ENCODE data around the gene DSG1.
"Not testable (repeated sequence)": the region's sequence is repeated elsewhere in the genome, so short reads cannot be mapped to it uniquely, and the experiment has no call there.

DSG1 gene

DNA sequence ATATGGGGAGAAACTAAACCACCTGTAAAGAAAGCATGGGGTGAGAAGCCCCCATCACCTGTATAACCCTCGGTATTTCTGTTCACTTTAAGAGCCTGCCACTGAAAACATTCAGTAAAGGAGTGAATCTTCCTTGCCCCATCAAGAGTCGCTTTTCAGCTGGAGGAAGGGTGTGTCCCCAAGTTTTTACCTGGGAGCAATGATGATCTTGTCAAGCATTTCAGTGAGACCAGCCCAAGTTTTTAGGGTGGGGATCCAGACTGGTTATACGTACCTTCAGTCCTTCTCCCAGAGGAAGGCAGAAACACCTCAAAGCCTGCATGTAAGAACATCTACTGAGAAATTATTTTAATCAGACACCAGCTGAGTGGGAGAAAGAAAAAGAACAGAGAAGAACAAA, at the start of gene DSG1:
Gene DSG1 (plus strand): TSS at position 301 of the 400 bp plus-strand sequence. CDS start 141 bp downstream, outside the sequence.
- DNase-seq = no peak

DNA sequence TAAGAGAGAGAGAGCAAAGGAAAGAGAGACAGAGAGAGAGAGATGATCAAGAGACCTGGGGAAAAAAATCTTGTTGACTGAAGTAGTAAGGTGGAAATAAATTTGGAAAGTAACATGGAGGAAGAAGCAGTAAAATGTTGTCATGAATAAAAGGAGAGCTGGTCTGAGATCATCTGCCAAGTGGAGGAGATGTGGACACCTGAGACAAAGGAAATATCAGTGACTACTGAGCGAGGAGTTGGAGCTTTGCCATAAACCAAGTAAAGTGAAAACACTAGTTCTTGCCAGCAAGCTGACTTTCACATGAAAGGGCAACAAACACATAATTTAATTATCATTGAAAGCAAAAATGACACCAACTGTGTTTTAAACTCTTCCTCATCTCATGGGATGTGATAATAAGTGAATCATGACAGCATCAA, 49.0 kb upstream of the DSG1 start:
- peak; percentile 54 for DNase-seq

DNA sequence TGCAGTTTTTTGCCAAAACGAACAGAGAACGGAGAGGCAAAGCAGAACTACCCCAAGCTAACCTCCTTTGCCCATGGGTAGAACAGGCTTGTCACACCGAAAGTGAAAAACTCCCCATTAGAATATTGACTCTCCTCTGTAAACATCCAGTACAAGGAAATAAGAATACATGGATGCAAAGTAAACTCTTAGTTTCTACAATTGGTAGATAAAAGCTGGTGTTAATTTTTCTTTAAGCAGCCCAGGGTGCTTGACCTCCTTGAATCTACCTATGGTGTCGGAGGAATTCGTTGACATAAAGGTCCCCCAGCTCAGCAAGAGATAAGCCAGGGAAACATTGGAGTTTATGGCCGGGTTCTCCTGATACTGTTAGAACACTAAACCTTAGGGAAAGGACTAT, 48.4 kb upstream of the DSG1 start:
- DNase-seq = no peak

DNA sequence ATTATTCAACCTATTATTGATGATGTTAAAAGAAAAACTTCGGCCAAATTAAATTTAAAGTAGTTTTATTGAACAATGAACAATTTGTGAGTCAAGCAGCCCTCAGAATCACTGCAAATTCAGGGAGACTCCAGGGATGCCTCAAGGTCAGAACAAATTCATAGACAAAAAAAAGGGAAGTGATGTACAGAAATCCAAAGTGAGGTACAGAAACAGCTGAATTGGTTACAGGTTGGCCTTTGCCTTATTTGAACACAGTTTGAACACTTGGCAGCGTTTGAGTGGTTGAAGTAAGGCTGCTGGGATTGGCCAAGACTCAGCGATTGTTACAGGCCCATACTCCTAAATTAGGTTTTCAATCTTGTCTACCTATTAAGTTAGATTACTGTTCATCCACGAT, 47.4 kb upstream of the DSG1 start:
- DNase-seq = no peak

DNA sequence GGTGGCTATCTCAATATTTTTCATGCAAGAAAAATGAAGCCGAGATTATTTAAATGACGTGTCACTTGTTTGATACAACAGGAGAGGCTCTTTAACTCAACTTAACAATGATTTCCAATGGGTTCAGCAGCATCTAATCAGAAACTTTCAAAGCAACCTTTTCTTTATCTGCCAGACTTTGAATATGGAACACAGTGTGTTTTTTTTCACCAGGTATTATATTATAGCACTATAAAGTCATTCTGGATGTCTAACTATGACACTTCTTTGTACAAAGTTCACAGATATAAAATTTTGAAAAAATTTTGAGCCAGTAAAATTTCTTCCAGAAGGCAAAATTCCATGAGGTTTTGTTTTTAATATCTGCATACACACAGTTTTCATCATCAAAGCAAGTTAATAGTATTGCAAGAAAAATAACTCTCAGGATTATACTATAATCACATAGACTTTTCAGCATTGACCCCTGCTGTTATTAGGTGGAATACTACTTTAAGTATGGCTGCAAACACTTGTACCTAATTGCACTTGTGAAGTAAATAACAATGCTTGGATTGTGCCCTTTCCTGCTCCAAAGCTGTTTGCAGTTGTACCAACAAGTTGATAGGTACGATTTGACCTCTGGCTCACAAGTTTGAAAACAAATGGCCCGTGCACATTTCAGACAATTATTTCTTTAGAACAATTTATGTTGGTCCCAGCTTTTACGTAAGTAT, 44.0 kb upstream of the DSG1 start:
- peak; percentile 74 for DNase-seq

DNA sequence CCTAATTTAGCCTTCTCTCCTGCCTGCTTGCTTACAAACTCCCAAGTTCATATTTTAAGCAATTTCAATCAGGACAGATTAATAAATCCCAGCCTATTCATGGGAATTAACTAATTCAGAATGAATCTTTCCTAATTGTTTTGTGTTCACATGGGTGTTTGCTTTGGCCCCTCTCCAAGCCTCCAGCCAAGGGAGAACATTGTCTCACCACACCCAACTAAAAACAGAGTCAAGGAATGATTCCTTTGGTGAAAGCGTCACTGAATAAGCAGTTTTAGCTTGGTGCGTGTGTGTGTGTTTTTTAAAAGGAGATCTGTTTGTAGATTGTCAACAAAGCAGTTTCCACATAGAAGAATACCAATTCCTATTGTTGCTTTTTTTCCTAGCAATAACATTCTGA, 43.0 kb upstream of the DSG1 start:
- DNase-seq = no peak

DNA sequence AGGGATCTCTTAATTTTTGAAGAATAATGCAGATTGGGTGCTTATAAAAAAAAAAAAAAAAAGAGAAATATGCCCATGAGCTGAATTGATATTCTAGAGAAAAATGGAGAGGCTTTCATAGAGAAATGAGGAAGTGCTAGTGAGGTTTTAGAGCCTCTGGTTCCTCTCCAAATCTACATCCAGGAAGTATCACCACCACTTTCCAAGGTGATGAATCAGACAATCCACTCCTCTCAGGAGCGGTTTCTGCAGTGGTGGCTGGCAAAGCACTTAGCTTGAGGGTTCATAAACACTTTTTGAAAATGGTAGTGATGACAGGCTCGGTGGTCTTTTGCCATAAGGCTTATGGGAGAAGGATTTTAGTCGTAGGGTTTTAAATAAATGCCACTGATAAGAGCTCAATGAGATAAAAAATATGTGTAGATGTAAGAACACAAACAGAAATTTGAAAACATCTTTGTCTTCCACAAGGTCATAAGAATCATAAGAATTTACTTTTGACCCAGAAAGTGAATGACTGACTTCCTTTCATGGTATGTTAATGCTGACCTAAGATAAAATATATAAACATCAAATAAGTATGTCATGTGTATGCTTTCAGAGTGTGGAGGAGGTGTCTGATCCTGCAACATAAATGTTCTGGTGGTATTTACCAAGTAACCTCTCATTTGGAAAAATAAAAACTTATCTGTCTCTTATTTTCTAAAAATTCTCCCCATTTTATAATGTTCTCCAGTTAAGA, 42.1 kb upstream of the DSG1 start:
- peak; percentile 39 for DNase-seq

DNA sequence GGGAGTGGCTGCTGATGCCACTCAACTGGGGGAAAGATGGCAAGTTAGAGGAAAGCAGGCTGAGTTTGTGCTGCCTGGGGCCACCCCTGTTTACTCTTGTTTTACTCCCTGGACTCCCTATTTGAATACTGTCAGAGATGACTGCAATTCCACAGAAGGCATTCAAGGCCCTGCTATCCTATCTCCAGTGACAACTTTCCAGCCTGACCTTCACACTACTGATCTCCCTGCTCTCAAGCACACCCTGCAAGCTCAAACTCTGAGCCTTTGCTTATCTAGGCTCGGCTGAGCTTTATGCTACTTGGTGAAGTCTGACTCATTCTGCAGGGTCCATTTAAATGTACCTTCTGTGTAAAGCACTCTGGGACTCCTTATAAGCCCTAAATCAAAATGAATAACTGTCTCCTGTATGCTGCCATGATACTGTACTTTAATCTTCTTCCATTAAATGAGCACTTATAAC, 39.3 kb upstream of the DSG1 start:
- no peak for DNase-seq

DNA sequence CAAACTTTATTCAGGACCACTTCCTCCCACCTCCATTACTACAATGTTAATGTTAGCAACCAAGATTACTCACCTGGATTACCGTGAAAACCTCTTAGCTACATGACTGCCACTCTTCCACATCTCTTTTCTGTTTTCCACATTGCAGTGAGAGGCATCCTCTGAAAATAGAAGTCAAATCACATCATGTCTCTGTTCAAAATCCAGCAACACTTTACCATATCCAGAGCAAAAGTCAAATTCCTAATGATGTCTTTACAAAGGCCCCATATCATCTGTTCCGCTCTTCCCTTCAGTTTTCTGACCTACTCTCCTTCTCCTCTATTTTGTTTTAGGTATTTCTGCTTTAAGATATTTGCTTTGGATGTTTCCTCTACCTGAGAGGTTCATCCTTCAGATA, 37.5 kb upstream of the DSG1 start:
- no peak for DNase-seq

DNA sequence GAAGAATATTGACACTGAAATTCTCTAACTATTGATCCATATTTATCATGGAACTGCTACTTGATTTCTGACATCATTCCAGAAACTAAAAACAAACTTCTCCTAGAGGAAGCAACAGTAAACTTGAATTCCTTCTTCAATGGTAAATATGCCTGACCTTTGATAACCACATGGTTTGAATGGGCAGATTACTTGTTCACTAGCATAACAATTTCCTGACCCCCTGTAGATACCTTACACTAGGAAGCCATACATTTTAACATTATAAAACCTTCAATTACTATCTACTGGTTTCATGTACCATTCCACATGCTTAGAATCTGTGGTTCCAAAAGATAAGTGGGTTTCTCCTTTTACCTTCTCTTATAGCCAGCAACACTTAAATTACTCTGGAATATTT, 36.5 kb upstream of the DSG1 start:
- DNase-seq = no peak

DNA sequence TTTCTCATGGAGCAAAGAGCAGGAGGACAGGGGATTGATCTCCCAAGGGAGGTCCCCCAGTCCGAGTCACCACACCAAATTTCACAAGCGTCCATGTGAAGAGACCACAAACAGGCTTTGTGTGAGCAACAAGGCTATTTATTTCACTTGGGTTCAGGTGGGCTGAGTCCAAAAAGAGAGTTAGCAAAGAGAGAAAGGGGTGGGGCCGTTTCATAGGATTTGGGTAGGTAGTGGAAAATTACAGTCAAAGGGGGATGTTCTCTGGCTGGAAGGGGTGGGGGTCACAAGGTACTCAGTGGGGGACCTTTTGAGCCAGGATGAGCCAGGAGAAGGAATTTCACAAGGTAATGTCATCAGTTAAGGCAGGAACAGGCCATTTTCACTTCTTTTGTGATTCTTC, 28.5 kb upstream of the DSG1 start:
- DNase-seq = not testable (repeated sequence)

DNA sequence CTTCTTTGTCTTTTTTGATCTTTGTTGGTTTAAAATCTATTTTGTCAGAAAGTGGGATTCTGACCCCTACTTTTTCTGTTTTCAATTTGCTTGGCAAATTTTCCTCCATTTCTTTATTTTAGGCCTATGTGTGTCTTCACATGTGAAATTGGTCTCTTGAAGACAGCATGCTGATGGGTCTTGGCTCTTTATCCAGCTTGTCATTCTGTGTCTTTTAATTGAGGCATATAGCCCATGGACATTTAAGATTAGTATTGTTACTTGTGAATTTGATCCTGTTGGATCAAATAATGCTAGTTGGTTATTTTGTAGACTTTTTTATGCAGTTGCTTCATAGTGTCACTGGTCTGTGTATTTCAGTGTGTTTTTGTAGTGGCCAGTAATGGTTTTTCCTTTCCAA, 26.3 kb upstream of the DSG1 start:
- DNase-seq = no peak

DNA sequence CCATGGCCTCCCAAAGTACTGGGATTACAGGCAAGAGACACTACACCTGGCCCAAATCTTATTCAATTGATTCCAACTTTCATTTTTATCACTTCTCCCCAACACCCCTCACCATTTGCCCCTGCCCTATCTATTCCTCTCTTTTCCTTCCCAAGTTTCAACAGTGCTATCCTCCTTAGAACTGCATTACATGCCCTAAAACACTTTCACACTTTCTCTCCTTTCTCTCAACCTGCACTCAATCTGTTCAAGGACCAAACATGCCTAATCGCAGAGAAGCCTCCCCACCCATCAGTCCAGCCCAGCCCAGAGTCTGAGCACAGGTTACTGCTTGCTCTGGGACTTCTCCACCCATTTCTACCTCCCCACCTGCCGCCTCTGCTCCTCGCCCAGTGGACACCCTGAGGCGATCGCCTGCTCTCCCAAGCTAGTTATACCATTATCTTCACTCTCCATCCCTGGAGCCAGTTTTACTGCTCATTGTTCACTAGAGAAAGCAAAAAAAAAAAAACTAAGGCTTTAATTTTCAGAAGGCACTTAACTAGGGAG, 23.7 kb upstream of the DSG1 start:
- no peak for DNase-seq

DNA sequence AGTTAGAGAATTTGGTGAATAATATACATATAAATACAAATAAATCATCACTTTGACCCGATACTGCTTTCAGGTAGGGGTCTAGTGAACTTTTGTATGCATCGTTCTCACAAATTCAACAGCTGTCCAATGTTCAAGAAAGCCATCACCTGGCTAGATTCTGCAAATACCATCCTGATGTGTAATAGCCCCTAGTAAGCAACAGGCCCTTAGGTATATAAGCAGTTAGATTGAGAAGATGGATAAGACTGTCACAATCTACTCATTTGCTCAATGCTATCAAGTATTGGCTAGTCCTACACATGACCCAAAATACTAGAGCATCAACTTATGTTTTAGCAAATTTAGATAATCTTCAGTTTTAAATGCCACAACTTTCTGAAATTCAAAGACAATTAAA, 20.7 kb upstream of the DSG1 start:
- DNase-seq = no peak

DNA sequence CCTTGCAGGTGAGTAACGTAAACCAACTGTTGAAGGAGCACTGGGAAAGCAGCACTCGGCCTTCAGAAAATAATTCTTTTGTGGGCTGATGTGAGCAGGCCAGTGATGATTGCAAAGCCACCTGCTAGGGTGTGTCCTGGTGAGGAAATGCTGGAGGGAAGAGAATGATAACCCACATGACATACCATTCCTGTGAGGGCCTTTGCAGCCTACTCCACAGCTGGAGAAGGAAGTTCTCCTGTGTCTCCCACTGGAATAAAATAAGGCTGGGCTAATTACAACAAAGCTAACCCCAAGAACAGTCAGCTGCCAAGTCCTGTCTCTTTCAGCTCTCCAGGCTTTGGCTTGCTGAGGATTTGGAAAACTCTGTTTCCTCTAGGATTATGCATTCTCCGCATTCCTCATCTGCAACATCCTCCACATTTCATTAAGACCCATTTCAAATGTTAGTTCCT, 16.7 kb upstream of the DSG1 start:
- no peak for DNase-seq

DNA sequence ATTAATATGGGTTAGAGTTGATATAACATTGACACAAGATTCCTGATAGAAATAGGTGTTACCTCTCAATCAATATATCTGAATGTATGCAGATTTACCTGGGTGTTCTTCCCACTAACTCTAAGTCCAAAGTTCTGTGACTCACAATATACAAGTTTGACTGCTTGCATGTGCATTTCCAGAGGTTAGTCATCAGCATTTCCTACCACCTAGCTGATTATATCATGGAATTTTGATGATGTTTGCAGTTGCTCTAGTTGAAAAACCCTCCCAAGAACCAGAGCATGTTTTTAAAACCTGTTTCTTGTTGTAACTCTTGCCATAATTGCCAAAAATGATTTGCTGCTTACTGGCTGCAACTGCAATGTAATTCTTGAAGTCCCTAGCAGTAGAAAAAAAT, 15.0 kb upstream of the DSG1 start:
- no peak for DNase-seq

DNA sequence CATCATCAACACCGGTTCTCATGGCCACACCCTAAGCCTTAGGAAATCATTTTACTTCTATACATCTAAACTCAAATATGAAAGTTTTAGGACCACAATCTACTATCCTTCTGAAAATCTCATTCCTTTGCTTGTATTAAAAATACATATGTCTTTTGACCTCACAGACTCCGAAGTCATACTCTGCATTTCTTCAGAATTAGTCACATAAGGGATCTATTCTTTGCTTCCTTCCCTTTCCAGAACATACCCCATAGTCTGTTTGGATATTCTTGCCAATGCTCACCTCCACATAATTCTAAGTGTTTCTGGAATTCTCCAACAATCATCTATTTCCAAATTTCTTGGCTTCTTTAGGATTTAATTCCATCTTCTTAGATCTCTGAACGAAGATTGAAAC, 14.2 kb upstream of the DSG1 start:
- no peak for DNase-seq

DNA sequence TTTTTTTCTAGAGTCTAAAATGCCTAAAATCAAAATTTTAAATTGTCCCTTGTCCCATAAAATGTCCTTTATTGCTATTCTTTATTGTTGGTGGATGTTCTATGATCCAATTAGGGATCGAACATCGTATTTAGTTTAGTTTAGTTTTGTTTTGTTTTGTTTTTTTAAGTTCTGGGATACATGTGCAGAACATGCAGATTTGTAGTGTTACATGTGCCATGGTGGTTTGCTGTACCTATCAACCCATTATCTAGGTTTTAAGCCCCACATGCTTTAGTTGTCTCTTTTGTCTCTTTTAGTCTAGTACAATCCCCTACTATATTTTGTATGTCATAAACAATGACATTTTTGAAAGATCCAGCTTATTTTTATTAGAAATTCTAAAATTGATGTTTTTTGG, 8.8 kb upstream of the DSG1 start:
- no peak for DNase-seq

DNA sequence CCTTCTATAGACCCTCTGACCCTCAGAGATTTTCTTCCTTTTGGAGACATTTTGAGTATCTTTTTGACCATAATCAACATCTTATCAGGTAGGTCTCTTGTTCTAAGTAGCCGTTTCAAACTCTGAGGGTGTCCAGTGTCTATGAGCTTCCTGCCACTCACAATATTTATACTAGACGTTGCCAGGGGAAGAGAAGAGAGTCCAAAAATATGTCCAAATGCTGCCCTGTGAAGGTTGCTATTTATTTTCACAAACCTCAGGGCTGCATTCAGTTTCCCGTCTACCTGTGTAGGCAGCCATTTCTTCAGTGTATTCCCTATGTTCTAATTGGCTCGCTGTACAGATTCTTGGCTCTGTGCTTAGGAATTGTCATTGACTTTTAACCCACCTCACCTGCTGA, 986 bp upstream of the DSG1 start:
- DNase-seq = no peak

DNA sequence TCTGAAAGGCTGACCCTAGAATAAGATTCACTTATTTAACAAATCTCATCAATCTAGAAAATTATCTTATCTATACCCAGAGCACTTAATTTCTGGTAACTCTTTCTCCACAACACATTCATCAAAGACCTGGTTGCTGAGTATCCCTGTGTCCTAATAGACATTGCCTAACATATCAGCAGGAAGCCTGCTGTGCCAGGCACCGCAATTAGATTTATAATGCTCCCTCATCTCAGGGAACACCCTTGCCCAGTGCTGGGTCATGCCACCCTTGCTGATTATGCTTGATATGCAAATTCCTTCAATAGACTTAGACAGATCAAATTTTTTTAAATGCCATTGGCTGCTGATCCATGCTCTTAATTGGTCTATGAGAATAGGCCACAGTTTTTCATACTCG, 3.8 kb downstream of the DSG1 start:
- no peak for DNase-seq

DNA sequence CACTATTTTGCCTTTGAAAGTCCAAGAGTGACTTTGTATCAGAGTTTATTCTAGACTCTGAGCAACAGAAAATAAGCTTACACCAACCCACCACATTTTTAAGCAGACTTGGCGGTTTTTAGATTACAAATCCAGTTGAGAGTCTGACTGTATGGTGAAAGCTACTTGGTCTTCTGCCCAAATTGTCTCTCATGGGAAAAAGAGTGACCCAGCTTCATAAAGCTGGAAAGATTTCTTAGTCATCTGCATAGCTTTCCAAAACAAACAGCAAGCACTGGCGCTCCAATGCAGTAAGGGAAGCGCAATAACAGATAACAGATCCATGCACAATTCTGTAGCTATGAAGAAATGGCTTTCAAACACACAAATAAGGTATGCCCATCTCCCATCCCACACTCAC, 7.1 kb downstream of the DSG1 start:
- no peak for DNase-seq

DNA sequence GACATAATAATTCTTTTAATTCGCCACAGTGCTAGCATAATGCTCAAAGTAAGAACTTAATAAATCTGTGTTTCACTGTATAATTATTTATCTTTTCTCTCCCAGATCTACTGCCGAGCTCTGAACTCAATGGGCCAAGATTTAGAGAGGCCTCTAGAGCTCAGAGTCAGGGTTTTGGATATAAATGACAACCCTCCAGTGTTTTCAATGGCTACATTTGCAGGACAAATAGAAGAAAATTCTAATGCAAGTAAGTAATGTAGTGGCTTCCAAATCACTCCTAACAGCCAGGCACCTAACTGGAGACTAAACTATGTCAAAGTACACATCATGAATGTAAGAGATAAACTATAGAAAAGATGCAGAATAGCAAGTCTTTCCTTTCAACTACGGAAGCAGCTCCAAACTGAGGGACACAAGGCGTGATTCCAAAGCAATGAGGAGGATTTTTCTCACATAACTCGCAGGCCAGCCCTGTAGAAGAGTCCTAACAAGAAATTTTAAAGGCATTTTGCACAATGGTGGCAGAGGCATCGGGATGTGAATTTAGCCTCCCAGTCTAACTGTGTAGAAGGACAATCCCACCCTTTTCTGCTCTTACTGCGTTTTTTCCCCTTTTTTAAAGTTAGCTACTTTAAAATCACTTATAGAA, 12.0 kb downstream of the DSG1 start:
- no peak for DNase-seq

DNA sequence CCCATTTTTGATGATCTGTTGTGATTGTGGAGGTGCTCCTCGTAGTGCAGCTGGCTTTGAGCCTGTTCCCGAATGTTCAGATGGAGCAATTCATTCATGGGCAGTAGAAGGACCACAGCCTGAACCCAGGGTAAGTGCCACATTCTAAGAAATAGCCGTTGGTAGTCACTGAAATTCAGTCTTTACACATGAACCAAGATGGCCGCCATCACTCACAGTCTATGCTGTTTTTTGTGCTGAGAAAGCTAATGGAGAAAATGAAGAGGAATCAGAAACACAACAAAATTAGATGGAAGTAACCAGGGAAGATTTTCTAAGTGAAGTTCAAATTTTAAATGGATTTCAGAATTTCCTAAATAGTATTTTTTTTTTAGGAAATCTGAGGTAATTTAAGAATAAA, 25.5 kb downstream of the DSG1 start:
- DNase-seq = no peak

DNA sequence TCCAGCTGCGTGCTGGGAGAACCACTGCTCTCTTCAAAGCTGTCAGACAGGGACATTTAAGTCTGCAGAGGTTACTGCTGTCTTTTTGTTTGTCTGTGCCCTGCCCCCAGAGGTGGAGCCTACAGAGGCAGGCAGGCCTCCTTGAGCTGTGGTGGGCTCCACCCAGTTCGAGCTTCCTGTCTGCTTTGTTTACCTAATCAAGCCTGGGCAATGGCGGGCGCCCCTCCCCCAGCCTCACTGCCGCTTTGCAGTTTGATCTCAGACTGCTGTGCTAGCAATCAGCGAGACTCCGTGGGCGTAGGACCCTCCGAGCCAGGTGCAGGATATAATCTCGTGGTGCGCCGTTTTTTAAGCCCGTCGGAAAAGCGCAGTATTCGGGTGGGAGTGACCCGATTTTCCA, 35.4 kb downstream of the DSG1 start:
- not testable (repeated sequence) for DNase-seq
